GM11168 (cell line): ENCODE data around the gene FXR2.

ENCODE experiments used
- in situ Hi-C: fragments of 300-500 bp; cut with MboI; formaldehyde crosslinking; loops from one replicate; pipeline ENCODE4 v1.12.0; 2022; ENCODE audit warnings: low sequenced_read_pairs; ENCODE audit not compliant: unreplicated experiment

The FXR2 gene

DNA sequence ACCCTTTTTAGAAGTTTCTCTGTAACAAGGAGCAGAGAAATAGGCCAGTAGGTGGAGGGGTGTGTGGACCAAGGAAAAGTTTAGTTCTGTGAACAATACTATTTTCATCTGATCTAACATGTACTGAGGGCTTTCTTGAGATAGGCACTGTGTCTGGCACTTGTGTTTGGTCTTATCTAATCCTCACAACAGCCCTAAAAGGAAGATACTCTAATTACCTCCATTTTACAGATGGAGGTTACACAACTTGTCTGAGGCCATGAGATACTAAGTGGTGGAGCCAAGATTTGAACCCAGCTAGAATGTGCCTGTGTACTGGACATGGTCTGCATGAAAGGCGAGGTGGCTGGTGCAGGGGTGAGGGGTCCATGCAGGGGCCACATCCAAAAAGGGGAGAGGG lies 61.3 kb downstream of the FXR2 start:
- in situ Hi-C loops = no loop called here

- in situ Hi-C loops = no loop called here
Observed at GRCh38 chr17:7552621-7553051, 62.1 kb downstream of the FXR2 start.

GRCh38 chr17:7551396-7551795 lies 63.3 kb downstream of the FXR2 start:
- in situ Hi-C loops = no loop called here

DNA sequence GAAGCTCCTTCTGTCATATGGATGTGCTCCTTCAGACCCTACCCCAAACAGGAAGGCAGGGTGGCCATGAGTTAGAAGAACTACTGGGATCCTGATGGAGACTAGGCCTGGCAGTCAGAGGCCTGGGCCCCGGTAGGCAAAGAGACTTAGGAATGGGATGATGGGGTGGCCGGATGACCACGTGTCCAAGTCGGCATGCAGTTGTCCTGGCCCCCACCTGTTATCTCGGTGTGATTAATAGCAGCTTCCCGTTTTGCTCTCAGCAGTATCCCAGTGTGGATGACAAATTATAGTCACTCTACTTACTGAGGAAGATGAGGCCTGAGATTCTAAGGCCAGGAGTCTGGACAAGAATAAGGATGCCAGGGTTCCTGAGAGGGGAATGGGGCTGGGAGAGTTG lies 64.4 kb downstream of the FXR2 start:
- in situ Hi-C loops = no loop called here

- in situ Hi-C loops = no loop called here
Observed at GRCh38 chr17:7549401-7550055, 65.2 kb downstream of the FXR2 start.

GRCh38 chr17:7548585-7549400 lies 65.9 kb downstream of the FXR2 start, which contains the start of gene TNFSF12:
TNFSF12 (plus strand) TSS chr17:7549058; CDS start chr17:7549154, 96 bp downstream.
- in situ Hi-C loops = no loop called here

DNA sequence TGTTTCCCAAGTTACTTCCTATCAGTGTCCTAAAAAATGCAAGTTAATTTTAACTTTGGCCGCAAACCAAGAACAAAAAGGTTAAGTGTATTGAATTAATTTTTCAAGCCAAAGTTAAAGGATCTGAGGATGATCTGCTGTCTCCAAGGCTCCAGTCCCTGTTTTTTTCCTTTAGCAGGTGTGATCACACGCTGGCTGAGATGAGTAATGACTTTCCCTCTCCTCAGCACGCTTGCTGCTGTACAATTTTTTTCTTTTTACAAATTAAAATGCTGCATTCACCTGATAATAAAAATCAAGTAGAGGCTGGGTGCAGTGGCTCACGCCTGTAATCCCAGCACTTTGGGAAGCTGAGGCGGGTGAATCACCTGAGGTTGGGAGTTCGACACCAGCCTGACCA lies 69.8 kb downstream of the FXR2 start:
- in situ Hi-C loops = loop anchor here (5.0 kb wide), 1 partner anchor 38 kb away; no protein-coding TSS in a partner anchor
